Progenitor cell of endocrine pancreas (in vitro differentiated cells): ENCODE results near the gene NELL1. TPM values are rescaled to one million over a fixed set of nuclear protein-coding genes. Genes with fewer than 3 reads are reported as not detected.

Source experiments
- DNase-seq: peaks from one replicate; pipeline ENCODE4 v3.0.0; 2021; ENCODE audit warnings: low spot score; ENCODE audit not compliant: unreplicated experiment
- H3K27ac Mint-ChIP-seq: 2 replicates; pipeline ENCODE4 v1.8.0; 2021; ENCODE audit warnings: mild to moderate bottlenecking, moderate library complexity, mixed read lengths
- H3K27me3 Mint-ChIP-seq: 2 replicates; pipeline ENCODE4 v1.8.0; 2021; ENCODE audit warnings: mixed read lengths
- H3K36me3 Mint-ChIP-seq: 2 replicates; pipeline ENCODE4 v1.8.0; 2022; ENCODE audit warnings: mixed read lengths; ENCODE audit not compliant: insufficient read depth
- H3K4me1 Mint-ChIP-seq: 2 replicates; pipeline ENCODE4 v1.8.0; 2021; ENCODE audit warnings: low read depth, mixed read lengths
- H3K4me3 Mint-ChIP-seq: 2 replicates; pipeline ENCODE4 v1.8.0; 2021; ENCODE audit warnings: low read depth, mild to moderate bottlenecking, moderate library complexity, mixed read lengths
- H3K9me3 Mint-ChIP-seq: 2 replicates; pipeline ENCODE4 v1.8.0; 2021; ENCODE audit warnings: low read depth, mixed read lengths
- CTCF ChIP-seq: fragments of 200-600 bp; sonication (generic); IDR thresholded peaks from one replicate; pipeline ENCODE4 v1.5.0; 2021; ENCODE audit warnings: antibody characterized with exemption, mild to moderate bottlenecking; ENCODE audit not compliant: unreplicated experiment
- total RNA-seq: library from RNA; stranded (reverse); gene quantifications from 2 replicates; pipeline ENCODE4 v1.2.1, GENCODE V29; 2021

The NELL1 gene
- total RNA-seq, 1 donor from 2014 or later = 2.2 TPM

- TF ChIP-seq CTCF = no peak
- Mint-ChIP-seq H3K9me3 (no peaks in the 10 kb centered on the region), H3K36me3 (no peaks in the 10 kb centered on the region), H3K27ac (no peak overlapping the region), H3K4me1 (no peaks in the 10 kb centered on the region), H3K27me3 (no peaks in the 10 kb centered on the region), H3K4me3 (no peak overlapping the region)
- DNase-seq = no peak
These were observed 898.4 kb downstream of the NELL1 start for GRCh38 chr11:21567645-21568290.

GRCh38 chr11:21572210-21572609 lies 902.8 kb downstream of the NELL1 start:
- H3K27me3 Mint-ChIP-seq = no peaks in the 10 kb centered on the region
- no peak for DNase-seq
- no peak overlapping the region for H3K4me3 Mint-ChIP-seq
- no peak for TF ChIP-seq CTCF
- no peaks in the 10 kb centered on the region for H3K4me1 Mint-ChIP-seq
- H3K9me3 Mint-ChIP-seq = no peaks in the 10 kb centered on the region
- H3K27ac Mint-ChIP-seq = no peak overlapping the region
- no peaks in the 10 kb centered on the region for H3K36me3 Mint-ChIP-seq

- Mint-ChIP-seq H3K27me3 (peaks cover 4% of the 10 kb centered on the region), H3K9me3 (no peaks in the 10 kb centered on the region), H3K4me1 (no peaks in the 10 kb centered on the region), H3K4me3 (no peak overlapping the region), H3K36me3 (no peaks in the 10 kb centered on the region), H3K27ac (no peak overlapping the region)
- DNase-seq = no peak
- TF ChIP-seq CTCF = no peak
These were observed 913.4 kb downstream of the NELL1 start for GRCh38 chr11:21582791-21583190.

- no peak for DNase-seq
- no peaks in the 10 kb centered on the region for H3K9me3 Mint-ChIP-seq
- H3K4me1 Mint-ChIP-seq = no peaks in the 10 kb centered on the region
- H3K27ac Mint-ChIP-seq = no peak overlapping the region
- H3K27me3 Mint-ChIP-seq = peaks cover 3% of the 10 kb centered on the region
- no peaks in the 10 kb centered on the region for H3K36me3 Mint-ChIP-seq
- no peak for TF ChIP-seq CTCF
- no peak overlapping the region for H3K4me3 Mint-ChIP-seq
These were observed 919.4 kb downstream of the NELL1 start for GRCh38 chr11:21588754-21589153.

GRCh38 chr11:21602699-21603098 lies 933.3 kb downstream of the NELL1 start:
- no peak for DNase-seq
- no peaks in the 10 kb centered on the region for H3K36me3 Mint-ChIP-seq

More at GRCh38 chr11:21602699-21603098, 933.3 kb downstream of the NELL1 start:
- H3K27ac Mint-ChIP-seq = no peak overlapping the region
- no peak for TF ChIP-seq CTCF
- H3K9me3 Mint-ChIP-seq = no peaks in the 10 kb centered on the region
- peaks cover 6% of the 10 kb centered on the region for H3K4me1 Mint-ChIP-seq
- H3K4me3 Mint-ChIP-seq = no peak overlapping the region
- H3K27me3 Mint-ChIP-seq = no peaks in the 10 kb centered on the region
